Neural cell (in vitro differentiated cells): ENCODE data around the gene SLC16A8. TPM values are rescaled to one million over a fixed set of nuclear protein-coding genes. Genes with fewer than 3 reads are reported as not detected.

ENCODE experiments used
- H2AFZ ChIP-seq: fragments of 200-600, 300-800 bp; sonication (generic), shearing (Covaris generic); 2 replicates; pipeline ENCODE4 v1.6.0; 2014; ENCODE audit warnings: low read depth, mild to moderate bottlenecking, antibody characterized with exemption, low read length, moderate library complexity
- H3F3A ChIP-seq: fragments of 200-600 bp; shearing (Covaris generic); 2 replicates; pipeline ENCODE4 v1.6.1; 2016; ENCODE audit warnings: mild to moderate bottlenecking, moderate library complexity, mixed read lengths, antibody characterized with exemption, low read length; ENCODE audit not compliant: insufficient read depth, poor library complexity, severe bottlenecking
- H3K27ac ChIP-seq: fragments of 200-600, 300-800 bp; sonication (generic), shearing (Covaris generic); 2 replicates; pipeline ENCODE4 v1.5.1; 2014; ENCODE audit warnings: mild to moderate bottlenecking, low read length, moderate library complexity
- H3K27me3 ChIP-seq: fragments of 300-800, 200-600 bp; sonication (generic), shearing (Covaris generic); 2 replicates; pipeline ENCODE4 v1.6.0; 2014; ENCODE audit warnings: mild to moderate bottlenecking, low read depth, low read length, moderate library complexity; ENCODE audit not compliant: insufficient read depth
- H3K36me3 ChIP-seq: fragments of 300-800, 200-600 bp; sonication (generic), shearing (Covaris generic); 2 replicates; pipeline ENCODE4 v1.5.1; 2014; ENCODE audit warnings: mild to moderate bottlenecking, antibody characterized with exemption, low read length, moderate library complexity; ENCODE audit not compliant: insufficient read depth
- H3K4me2 ChIP-seq: fragments of 300-800, 200-600 bp; sonication (generic), shearing (Covaris generic); 2 replicates; pipeline ENCODE4 v1.6.0; 2014; ENCODE audit warnings: mild to moderate bottlenecking, low read length
- H3K4me3 ChIP-seq: fragments of 300-800, 200-600 bp; sonication (generic), shearing (Covaris generic); 2 replicates; pipeline ENCODE4 v1.5.1; 2014; ENCODE audit warnings: mild to moderate bottlenecking, low read length, moderate library complexity
- H3K79me2 ChIP-seq: fragments of 200-600 bp; shearing (Covaris generic); replicated peaks from 2 replicates; pipeline ENCODE4 v1.6.0; 2014; ENCODE audit warnings: mild to moderate bottlenecking, low read length, moderate library complexity; ENCODE audit not compliant: insufficient read depth
- H3K9ac ChIP-seq: fragments of 300-800, 200-600 bp; sonication (generic), shearing (Covaris generic); 2 replicates; pipeline ENCODE4 v1.6.1; 2016; ENCODE audit warnings: mild to moderate bottlenecking, low read length, mixed read lengths
- H3K9me2 ChIP-seq: fragments of 200-600 bp; shearing (Covaris generic); 2 replicates; pipeline ENCODE4 v1.6.1; 2016; ENCODE audit warnings: mild to moderate bottlenecking, low read length, mixed read lengths; ENCODE audit not compliant: insufficient read depth
- H3K9me3 ChIP-seq: fragments of 200-600, 300-800 bp; sonication (generic), shearing (Covaris generic); 2 replicates; pipeline ENCODE4 v1.6.1; 2016; ENCODE audit warnings: mild to moderate bottlenecking, mixed run types, low read length, moderate library complexity, mixed read lengths
- H4K20me1 ChIP-seq: fragments of 200-600 bp; shearing (Covaris generic); 2 replicates; pipeline ENCODE4 v1.6.1; 2016; ENCODE audit warnings: mild to moderate bottlenecking, mixed run types; ENCODE audit not compliant: insufficient read depth
- CTCF ChIP-seq: fragments of 450-650 bp; IDR thresholded peaks from 2 replicates; pipeline ENCODE4 v1.5.1; 2014; ENCODE audit warnings: antibody characterized with exemption, mild to moderate bottlenecking, moderate library complexity; ENCODE audit not compliant: poor library complexity, severe bottlenecking
- EP300 ChIP-seq: fragments of 450-650 bp; conservative IDR thresholded peaks from 2 replicates; pipeline ENCODE4 v1.6.1; 2014; ENCODE audit warnings: antibody characterized with exemption, mild to moderate bottlenecking, moderate library complexity; ENCODE audit not compliant: poor library complexity, severe bottlenecking
- EZH2 ChIP-seq: fragments of 200-600, 300-800 bp; shearing (Covaris generic), sonication (generic); IDR thresholded peaks from 2 replicates; pipeline ENCODE4 v1.6.1; 2014; ENCODE audit warnings: antibody characterized with exemption, low read length, borderline replicate concordance, mild to moderate bottlenecking; ENCODE audit not compliant: insufficient read depth, poor library complexity, severe bottlenecking
- MXI1 ChIP-seq: fragments of 450-650 bp; conservative IDR thresholded peaks from 2 replicates; pipeline ENCODE4 v1.6.1; 2014; ENCODE audit warnings: antibody characterized with exemption, mild to moderate bottlenecking; ENCODE audit not compliant: poor library complexity, severe bottlenecking
- POLR2AphosphoS5 ChIP-seq: IDR thresholded peaks from 2 replicates; pipeline ENCODE4 v1.6.1; 2012
- RAD21 ChIP-seq: fragments of 450-650 bp; conservative IDR thresholded peaks from 2 replicates; pipeline ENCODE4 v1.6.1; 2014; ENCODE audit warnings: antibody characterized with exemption, mild to moderate bottlenecking, moderate library complexity
- REST ChIP-seq: IDR thresholded peaks from 2 replicates; pipeline ENCODE4 v1.6.1; 2012; ENCODE audit warnings: borderline replicate concordance
- SMC3 ChIP-seq: fragments of 450-650 bp; conservative IDR thresholded peaks from 2 replicates; pipeline ENCODE4 v1.6.1; 2014; ENCODE audit warnings: antibody characterized with exemption, mild to moderate bottlenecking, moderate library complexity; ENCODE audit not compliant: poor library complexity
- TAF1 ChIP-seq: IDR thresholded peaks from 2 replicates; pipeline ENCODE4 v1.6.1; 2012; ENCODE audit warnings: low read depth
- polyA plus RNA-seq: library from polyadenylated mRNA; depleted of rRNA; stranded (reverse); fragments of >200 nt; gene quantifications from 2 replicates; pipeline ENCODE4 v1.2.3, GENCODE V29; 2014

SLC16A8 gene
- polyA plus RNA-seq, 1 donor from 2014 or later = not detected

GRCh38 chr22:38031491-38031890, 52.5 kb downstream of the SLC16A8 start:
- H3K27me3 ChIP-seq = no peaks in the 10 kb centered on the region
- no peak overlapping the region for H2AFZ ChIP-seq
- no peaks in the 10 kb centered on the region for H3K9me3 ChIP-seq
- no peaks in the 10 kb centered on the region for H3F3A ChIP-seq
- no peaks in the 10 kb centered on the region for H4K20me1 ChIP-seq
- no peaks in the 10 kb centered on the region for H3K9me2 ChIP-seq
- H3K9ac ChIP-seq = no peak overlapping the region
- no peak overlapping the region for H3K4me3 ChIP-seq
- no peak overlapping the region for H3K27ac ChIP-seq
- H3K4me2 ChIP-seq = no peak overlapping the region
- TF ChIP-seq REST (no peak), MXI1 (no peak), EZH2 (no peak), TAF1 (no peak), RAD21 (no peak), POLR2AphosphoS5 (no peak), EP300 (no peak), SMC3 (no peak), CTCF (no peak)
- H3K79me2 ChIP-seq = no peaks in the 10 kb centered on the region
- no peaks in the 10 kb centered on the region for H3K36me3 ChIP-seq

- no peak overlapping the region for H3K27ac ChIP-seq
- no peaks in the 10 kb centered on the region for H3K27me3 ChIP-seq
- no peak overlapping the region for H3K9ac ChIP-seq
- no peak overlapping the region for H2AFZ ChIP-seq
- no peak for TF ChIP-seq EZH2
- no peak for TF ChIP-seq POLR2AphosphoS5
- no peaks in the 10 kb centered on the region for H3K79me2 ChIP-seq
- no peak overlapping the region for H3K4me3 ChIP-seq
- no peaks in the 10 kb centered on the region for H4K20me1 ChIP-seq
- H3F3A ChIP-seq = no peaks in the 10 kb centered on the region
- H3K9me3 ChIP-seq = no peaks in the 10 kb centered on the region
- no peaks in the 10 kb centered on the region for H3K9me2 ChIP-seq
- no peak overlapping the region for H3K4me2 ChIP-seq
- no peaks in the 10 kb centered on the region for H3K36me3 ChIP-seq
Measured at GRCh38 chr22:38030311-38031133, 53.5 kb downstream of the SLC16A8 start.
